GM12878 (cell line): ENCODE data around the gene IGF2BP1.

Source experiments
- ELK1 ChIP-seq: IDR thresholded peaks from 2 replicates; pipeline ENCODE4 v1.6.1; 2012; ENCODE audit warnings: low read depth, low read length, improper control_type of control experiment
- JUNB ChIP-seq: IDR thresholded peaks from 2 replicates; pipeline ENCODE4 v1.6.1; 2016; ENCODE audit warnings: antibody characterized with exemption, mild to moderate bottlenecking
- RCOR1 ChIP-seq: conservative IDR thresholded peaks from 2 replicates; pipeline ENCODE4 v1.6.1; 2012; ENCODE audit warnings: low read depth, low read length, improper control_type of control experiment
- SMAD1 ChIP-seq: fragments of 450-650 bp; IDR thresholded peaks from 2 replicates; pipeline ENCODE4 v1.6.1; 2018; ENCODE audit warnings: mild to moderate bottlenecking, low read depth; ENCODE audit not compliant: partially characterized antibody
- ZNF384 ChIP-seq: IDR thresholded peaks from 2 replicates; pipeline ENCODE4 v1.6.1; 2012; ENCODE audit warnings: low read depth, mild to moderate bottlenecking, low read length, improper control_type of control experiment, borderline replicate concordance
- TF ChIP-seq, protein P1 (sequence below): fragments of 450-650 bp; formaldehyde crosslinking; IDR thresholded peaks from 2 replicates; pipeline ENCODE4 v1.5.0; 2022; ENCODE audit warnings: mild to moderate bottlenecking, missing genetic modification characterization
- TF ChIP-seq, protein P2 (sequence below): IDR thresholded peaks from 2 replicates; pipeline ENCODE4 v1.6.1; 2012; ENCODE audit warnings: low read length, inconsistent platforms

DNA sequence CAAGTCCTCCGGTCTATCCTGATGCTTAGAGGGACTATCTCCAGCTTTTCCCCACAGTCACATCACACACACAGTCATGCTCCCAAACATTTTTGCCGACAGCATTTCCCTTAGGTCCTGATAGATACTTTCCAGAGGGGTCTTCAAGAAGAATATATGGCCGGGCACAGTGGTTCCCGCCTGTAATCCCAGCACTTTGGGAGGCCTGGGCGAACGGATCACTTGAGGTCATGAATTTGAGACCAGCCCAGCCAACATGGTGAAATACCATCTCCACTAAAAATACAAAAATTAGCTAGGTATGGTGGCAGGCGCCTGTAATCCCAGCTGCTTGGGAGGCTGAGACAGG is 24.5 kb upstream of the IGF2BP1 start:
- TF ChIP-seq, protein P1, sequence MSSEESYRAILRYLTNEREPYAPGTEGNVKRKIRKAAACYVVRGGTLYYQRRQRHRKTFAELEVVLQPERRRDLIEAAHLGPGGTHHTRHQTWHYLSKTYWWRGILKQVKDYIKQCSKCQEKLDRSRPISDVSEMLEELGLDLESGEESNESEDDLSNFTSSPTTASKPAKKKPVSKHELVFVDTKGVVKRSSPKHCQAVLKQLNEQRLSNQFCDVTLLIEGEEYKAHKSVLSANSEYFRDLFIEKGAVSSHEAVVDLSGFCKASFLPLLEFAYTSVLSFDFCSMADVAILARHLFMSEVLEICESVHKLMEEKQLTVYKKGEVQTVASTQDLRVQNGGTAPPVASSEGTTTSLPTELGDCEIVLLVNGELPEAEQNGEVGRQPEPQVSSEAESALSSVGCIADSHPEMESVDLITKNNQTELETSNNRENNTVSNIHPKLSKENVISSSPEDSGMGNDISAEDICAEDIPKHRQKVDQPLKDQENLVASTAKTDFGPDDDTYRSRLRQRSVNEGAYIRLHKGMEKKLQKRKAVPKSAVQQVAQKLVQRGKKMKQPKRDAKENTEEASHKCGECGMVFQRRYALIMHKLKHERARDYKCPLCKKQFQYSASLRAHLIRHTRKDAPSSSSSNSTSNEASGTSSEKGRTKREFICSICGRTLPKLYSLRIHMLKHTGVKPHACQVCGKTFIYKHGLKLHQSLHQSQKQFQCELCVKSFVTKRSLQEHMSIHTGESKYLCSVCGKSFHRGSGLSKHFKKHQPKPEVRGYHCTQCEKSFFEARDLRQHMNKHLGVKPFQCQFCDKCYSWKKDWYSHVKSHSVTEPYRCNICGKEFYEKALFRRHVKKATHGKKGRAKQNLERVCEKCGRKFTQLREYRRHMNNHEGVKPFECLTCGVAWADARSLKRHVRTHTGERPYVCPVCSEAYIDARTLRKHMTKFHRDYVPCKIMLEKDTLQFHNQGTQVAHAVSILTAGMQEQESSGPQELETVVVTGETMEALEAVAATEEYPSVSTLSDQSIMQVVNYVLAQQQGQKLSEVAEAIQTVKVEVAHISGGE (CRISPR knock-in tag), result no peak
- TF ChIP-seq SMAD1 (no peak), ELK1 (no peak), RCOR1 (no peak), ZNF384 (no peak), JUNB (no peak)
- TF ChIP-seq, protein P2, sequence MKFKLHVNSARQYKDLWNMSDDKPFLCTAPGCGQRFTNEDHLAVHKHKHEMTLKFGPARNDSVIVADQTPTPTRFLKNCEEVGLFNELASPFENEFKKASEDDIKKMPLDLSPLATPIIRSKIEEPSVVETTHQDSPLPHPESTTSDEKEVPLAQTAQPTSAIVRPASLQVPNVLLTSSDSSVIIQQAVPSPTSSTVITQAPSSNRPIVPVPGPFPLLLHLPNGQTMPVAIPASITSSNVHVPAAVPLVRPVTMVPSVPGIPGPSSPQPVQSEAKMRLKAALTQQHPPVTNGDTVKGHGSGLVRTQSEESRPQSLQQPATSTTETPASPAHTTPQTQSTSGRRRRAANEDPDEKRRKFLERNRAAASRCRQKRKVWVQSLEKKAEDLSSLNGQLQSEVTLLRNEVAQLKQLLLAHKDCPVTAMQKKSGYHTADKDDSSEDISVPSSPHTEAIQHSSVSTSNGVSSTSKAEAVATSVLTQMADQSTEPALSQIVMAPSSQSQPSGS, result no peak
